GM23338 (cell line): Measurements from ENCODE around the gene CXCL12. TPM values are rescaled to one million over a fixed set of nuclear protein-coding genes. Genes with fewer than 3 reads are reported as not detected.

Experiments used
- ATAC-seq: fragments of 200-7000 bp; cut with Tn5 transposase; 3 replicates; pipeline ENCODE4 v1.9.1; 2020
- DNase-seq: peaks from one replicate; pipeline ENCODE4 v3.0.0-alpha.2; 2015; ENCODE audit warnings: low spot score
- H2AFZ ChIP-seq: fragments of 200-600 bp; sonication (generic); 2 replicates; pipeline ENCODE4 v1.8.0; 2016; ENCODE audit warnings: antibody characterized with exemption, mild to moderate bottlenecking, moderate library complexity
- H3F3A ChIP-seq: fragments of 200-600 bp; sonication (generic); replicated peaks from 2 replicates; pipeline ENCODE4 v1.8.0; 2017; ENCODE audit warnings: antibody characterized with exemption, mixed run types, low read depth
- H3K27ac ChIP-seq: fragments of 200-600 bp; sonication (generic); 2 replicates; pipeline ENCODE4 v1.6.1; 2016; ENCODE audit warnings: low read depth
- H3K27me3 ChIP-seq: fragments of 200-600 bp; sonication (generic); 2 replicates; pipeline ENCODE4 v1.8.0; 2016; ENCODE audit warnings: mild to moderate bottlenecking, mixed run types, moderate library complexity; ENCODE audit not compliant: insufficient read depth
- H3K36me3 ChIP-seq: fragments of 200-600 bp; sonication (generic); 2 replicates; pipeline ENCODE4 v1.8.0; 2016; ENCODE audit warnings: mild to moderate bottlenecking; ENCODE audit not compliant: insufficient read depth
- H3K4me1 ChIP-seq: fragments of 200-600 bp; sonication (generic); 2 replicates; pipeline ENCODE4 v1.8.0; 2016; ENCODE audit warnings: mild to moderate bottlenecking, moderate library complexity; ENCODE audit not compliant: insufficient read depth
- H3K4me2 ChIP-seq: fragments of 200-600 bp; sonication (generic); 2 replicates; pipeline ENCODE4 v1.7.1; 2017; ENCODE audit warnings: mixed run types
- H3K4me3 ChIP-seq: fragments of 200-600 bp; sonication (generic); 2 replicates; pipeline ENCODE4 v1.6.1; 2016; ENCODE audit warnings: mixed run types
- H3K79me2 ChIP-seq: fragments of 200-600 bp; sonication (generic); replicated peaks from 2 replicates; pipeline ENCODE4 v1.8.0; 2017; ENCODE audit warnings: mild to moderate bottlenecking; ENCODE audit not compliant: insufficient read depth
- H3K9me2 ChIP-seq: fragments of 200-600 bp; sonication (generic); 2 replicates; pipeline ENCODE4 v1.8.0; 2017; ENCODE audit not compliant: insufficient read depth
- H4K20me1 ChIP-seq: fragments of 200-600 bp; sonication (generic); replicated peaks from 2 replicates; pipeline ENCODE4 v1.8.0; 2017; ENCODE audit warnings: mild to moderate bottlenecking; ENCODE audit not compliant: insufficient read depth
- H3K27ac Mint-ChIP-seq: 2 replicates; pipeline ENCODE4 v1.8.0; 2020; ENCODE audit warnings: inconsistent platforms, mild to moderate bottlenecking, moderate library complexity, mixed read lengths
- H3K27me3 Mint-ChIP-seq: 3 replicates; pipeline ENCODE4 v1.8.0; 2022; ENCODE audit warnings: low read depth, mild to moderate bottlenecking, moderate library complexity, mixed read lengths, inconsistent platforms; ENCODE audit not compliant: insufficient read depth, poor library complexity
- H3K36me3 Mint-ChIP-seq: 3 replicates; pipeline ENCODE4 v1.8.0; 2021; ENCODE audit warnings: low read depth, mild to moderate bottlenecking, inconsistent platforms, moderate library complexity, mixed read lengths
- H3K4me1 Mint-ChIP-seq: 3 replicates; pipeline ENCODE4 v1.8.0; 2020; ENCODE audit warnings: mild to moderate bottlenecking, inconsistent platforms, mixed read lengths
- H3K4me3 Mint-ChIP-seq: 3 replicates; pipeline ENCODE4 v1.8.0; 2021; ENCODE audit warnings: moderate library complexity, mild to moderate bottlenecking, inconsistent platforms, mixed read lengths
- H3K9me3 Mint-ChIP-seq: 3 replicates; pipeline ENCODE4 v1.8.0; 2020; ENCODE audit warnings: moderate library complexity, mild to moderate bottlenecking, inconsistent platforms, mixed read lengths
- CREB1 ChIP-seq: fragments of 250-450 bp; sonication (Bioruptor Pico); IDR thresholded peaks from 2 replicates; pipeline ENCODE4 v1.5.0; 2020; ENCODE audit warnings: low read depth, mild to moderate bottlenecking, moderate library complexity
- EZH2 ChIP-seq: fragments of 200-600 bp; sonication (generic); IDR thresholded peaks from one replicate; pipeline ENCODE4 v1.8.0; 2017; ENCODE audit warnings: antibody characterized with exemption, mild to moderate bottlenecking, low read depth; ENCODE audit not compliant: unreplicated experiment
- EZH2phosphoT487 ChIP-seq: fragments of 200-600 bp; sonication (generic); IDR thresholded peaks from one replicate; pipeline ENCODE4 v1.8.1; 2018; ENCODE audit warnings: antibody characterized with exemption; ENCODE audit not compliant: unreplicated experiment
- JUNB ChIP-seq: IDR thresholded peaks from one replicate; pipeline ENCODE4 v1.6.1; 2016; ENCODE audit warnings: antibody characterized with exemption; ENCODE audit not compliant: unreplicated experiment
- POLR2AphosphoS5 ChIP-seq: IDR thresholded peaks from 2 replicates; pipeline ENCODE4 v1.6.1; 2016; ENCODE audit warnings: antibody characterized with exemption, low read depth
- ZNF114 ChIP-seq: fragments of 250-450 bp; sonication (Bioruptor Pico); IDR thresholded peaks from 2 replicates; pipeline ENCODE4 v1.5.0; 2020; ENCODE audit warnings: mild to moderate bottlenecking, moderate library complexity
- ZNF331 ChIP-seq: fragments of 250-450 bp; sonication (Bioruptor Pico); IDR thresholded peaks from 2 replicates; pipeline ENCODE4 v1.5.0; 2020; ENCODE audit warnings: low read depth, mild to moderate bottlenecking, moderate library complexity
- polyA plus RNA-seq: library from polyadenylated mRNA; unstranded; fragments of >200 nt; fragmentation: Nextera tagmentation; extraction: Ambion mirVana; gene quantifications from 2 replicates; pipeline ENCODE4 v1.2.1, GENCODE V29; 2016
- total RNA-seq: library from RNA; depleted of rRNA; stranded (reverse); fragments of >200 nt; shearing (Covaris generic); gene quantifications from 2 replicates; pipeline ENCODE4 v1.2.3, GENCODE V29; 2014
- TF ChIP-seq, protein P1 (sequence below): IDR thresholded peaks from one replicate; pipeline ENCODE4 v1.6.1; 2018; ENCODE audit warnings: antibody characterized with exemption; ENCODE audit not compliant: unreplicated experiment
- TF ChIP-seq, protein P2 (sequence below): fragments of 250-450 bp; sonication (Bioruptor Pico); IDR thresholded peaks from 2 replicates; pipeline ENCODE4 v1.5.0; 2020; ENCODE audit warnings: mild to moderate bottlenecking, moderate library complexity
- TF ChIP-seq, protein P3 (sequence below): IDR thresholded peaks from 2 replicates; pipeline ENCODE4 v1.6.1; 2016; ENCODE audit warnings: antibody characterized with exemption

CXCL12 gene
- total and polyA plus RNA-seq, 2 experiments from 2014 or later, result 53.8 to 58.5 TPM

DNA sequence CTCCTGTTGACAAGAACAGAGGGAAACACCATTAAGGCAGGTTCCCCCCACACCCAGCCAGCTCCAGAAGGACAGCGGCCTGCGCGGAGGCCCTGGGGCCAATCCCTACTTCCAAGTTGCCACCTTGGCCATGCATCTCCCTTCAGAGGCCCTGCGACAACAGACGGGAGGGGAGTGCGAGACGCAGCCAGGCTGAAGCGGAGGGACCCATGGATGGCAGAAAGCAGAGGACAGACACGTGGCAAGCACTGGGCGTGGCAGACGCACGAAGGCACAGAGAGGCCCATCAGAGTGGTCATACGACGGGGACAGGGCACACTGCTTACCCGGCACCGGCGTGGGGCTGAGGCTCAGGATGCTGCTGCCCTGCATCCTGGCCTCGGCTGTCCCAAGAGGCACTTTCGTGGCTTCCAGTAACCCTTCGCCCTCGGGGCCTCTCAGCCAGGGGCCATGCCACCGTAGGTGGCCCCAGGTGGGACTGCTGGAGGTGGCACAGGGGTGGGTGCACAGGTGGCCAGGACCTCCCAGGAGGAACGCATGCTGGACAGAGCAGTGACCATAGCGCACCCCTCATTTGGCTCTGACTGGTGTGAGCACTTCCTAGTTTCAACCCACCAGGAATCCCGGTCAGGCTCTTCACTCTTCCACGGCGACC lies 11.4 kb downstream of the CXCL12 start (continued):
- TF ChIP-seq, protein P1, sequence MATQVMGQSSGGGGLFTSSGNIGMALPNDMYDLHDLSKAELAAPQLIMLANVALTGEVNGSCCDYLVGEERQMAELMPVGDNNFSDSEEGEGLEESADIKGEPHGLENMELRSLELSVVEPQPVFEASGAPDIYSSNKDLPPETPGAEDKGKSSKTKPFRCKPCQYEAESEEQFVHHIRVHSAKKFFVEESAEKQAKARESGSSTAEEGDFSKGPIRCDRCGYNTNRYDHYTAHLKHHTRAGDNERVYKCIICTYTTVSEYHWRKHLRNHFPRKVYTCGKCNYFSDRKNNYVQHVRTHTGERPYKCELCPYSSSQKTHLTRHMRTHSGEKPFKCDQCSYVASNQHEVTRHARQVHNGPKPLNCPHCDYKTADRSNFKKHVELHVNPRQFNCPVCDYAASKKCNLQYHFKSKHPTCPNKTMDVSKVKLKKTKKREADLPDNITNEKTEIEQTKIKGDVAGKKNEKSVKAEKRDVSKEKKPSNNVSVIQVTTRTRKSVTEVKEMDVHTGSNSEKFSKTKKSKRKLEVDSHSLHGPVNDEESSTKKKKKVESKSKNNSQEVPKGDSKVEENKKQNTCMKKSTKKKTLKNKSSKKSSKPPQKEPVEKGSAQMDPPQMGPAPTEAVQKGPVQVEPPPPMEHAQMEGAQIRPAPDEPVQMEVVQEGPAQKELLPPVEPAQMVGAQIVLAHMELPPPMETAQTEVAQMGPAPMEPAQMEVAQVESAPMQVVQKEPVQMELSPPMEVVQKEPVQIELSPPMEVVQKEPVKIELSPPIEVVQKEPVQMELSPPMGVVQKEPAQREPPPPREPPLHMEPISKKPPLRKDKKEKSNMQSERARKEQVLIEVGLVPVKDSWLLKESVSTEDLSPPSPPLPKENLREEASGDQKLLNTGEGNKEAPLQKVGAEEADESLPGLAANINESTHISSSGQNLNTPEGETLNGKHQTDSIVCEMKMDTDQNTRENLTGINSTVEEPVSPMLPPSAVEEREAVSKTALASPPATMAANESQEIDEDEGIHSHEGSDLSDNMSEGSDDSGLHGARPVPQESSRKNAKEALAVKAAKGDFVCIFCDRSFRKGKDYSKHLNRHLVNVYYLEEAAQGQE, result no peak
- no peak for TF ChIP-seq CREB1

DNA sequence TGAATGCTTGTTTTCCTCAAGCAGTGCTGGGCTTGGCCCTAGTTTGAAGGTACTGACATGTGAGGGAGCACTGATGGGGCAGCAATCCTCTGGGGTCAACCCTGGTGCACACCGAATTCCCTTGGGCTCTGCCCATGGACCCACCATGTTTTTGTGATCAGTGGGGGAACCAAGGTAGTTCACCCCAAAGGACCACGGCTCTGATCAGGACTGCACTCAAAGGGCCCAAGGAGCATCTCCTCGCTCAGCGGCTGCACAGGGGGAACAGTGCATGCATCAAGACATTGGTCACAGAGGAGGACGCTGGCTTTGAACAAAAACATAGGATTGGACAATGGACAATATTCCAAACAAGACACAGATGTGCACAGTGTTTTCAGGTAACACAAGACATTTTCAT lies 12.7 kb downstream of the CXCL12 start:
- Histone ChIP-seq H3K36me3 (peaks cover 9% of the 10 kb centered on the region), H4K20me1 (no peaks in the 10 kb centered on the region), H3K4me3 (no peak overlapping the region), H2AFZ (no peak overlapping the region), H3K9me2 (no peaks in the 10 kb centered on the region), H3K27ac (peak overlapping the region; percentile 96), H3K27me3 (no peaks in the 10 kb centered on the region), H3K4me2 (peak overlapping the region; percentile 34), H3K4me1 (peaks cover 44% of the 10 kb centered on the region), H3K79me2 (peaks cover 11% of the 10 kb centered on the region; the same call in 1 of the 2 replicates), H3F3A (peaks cover 21% of the 10 kb centered on the region)
- Mint-ChIP-seq H3K4me1 (peaks cover 64% of the 10 kb centered on the region), H3K9me3 (no peaks in the 10 kb centered on the region; the same call in 2 of the 3 replicates), H3K27me3 (peaks cover 23% of the 10 kb centered on the region), H3K4me3 (no peak overlapping the region), H3K36me3 (peaks cover 81% of the 10 kb centered on the region), H3K27ac (0 out of 2 replicates have a peak overlapping the region, but pooled peaks have one; percentile 30)
- ATAC-seq (no peak), DNase-seq (no peak)
- TF ChIP-seq ZNF331 (CRISPR knock-in tag), result no peak
- TF ChIP-seq ZNF114 (CRISPR knock-in tag), result no peak
- no peak for TF ChIP-seq EZH2phosphoT487
- TF ChIP-seq EZH2, result no peak
- no peak for TF ChIP-seq CREB1
- TF ChIP-seq, protein P2, sequence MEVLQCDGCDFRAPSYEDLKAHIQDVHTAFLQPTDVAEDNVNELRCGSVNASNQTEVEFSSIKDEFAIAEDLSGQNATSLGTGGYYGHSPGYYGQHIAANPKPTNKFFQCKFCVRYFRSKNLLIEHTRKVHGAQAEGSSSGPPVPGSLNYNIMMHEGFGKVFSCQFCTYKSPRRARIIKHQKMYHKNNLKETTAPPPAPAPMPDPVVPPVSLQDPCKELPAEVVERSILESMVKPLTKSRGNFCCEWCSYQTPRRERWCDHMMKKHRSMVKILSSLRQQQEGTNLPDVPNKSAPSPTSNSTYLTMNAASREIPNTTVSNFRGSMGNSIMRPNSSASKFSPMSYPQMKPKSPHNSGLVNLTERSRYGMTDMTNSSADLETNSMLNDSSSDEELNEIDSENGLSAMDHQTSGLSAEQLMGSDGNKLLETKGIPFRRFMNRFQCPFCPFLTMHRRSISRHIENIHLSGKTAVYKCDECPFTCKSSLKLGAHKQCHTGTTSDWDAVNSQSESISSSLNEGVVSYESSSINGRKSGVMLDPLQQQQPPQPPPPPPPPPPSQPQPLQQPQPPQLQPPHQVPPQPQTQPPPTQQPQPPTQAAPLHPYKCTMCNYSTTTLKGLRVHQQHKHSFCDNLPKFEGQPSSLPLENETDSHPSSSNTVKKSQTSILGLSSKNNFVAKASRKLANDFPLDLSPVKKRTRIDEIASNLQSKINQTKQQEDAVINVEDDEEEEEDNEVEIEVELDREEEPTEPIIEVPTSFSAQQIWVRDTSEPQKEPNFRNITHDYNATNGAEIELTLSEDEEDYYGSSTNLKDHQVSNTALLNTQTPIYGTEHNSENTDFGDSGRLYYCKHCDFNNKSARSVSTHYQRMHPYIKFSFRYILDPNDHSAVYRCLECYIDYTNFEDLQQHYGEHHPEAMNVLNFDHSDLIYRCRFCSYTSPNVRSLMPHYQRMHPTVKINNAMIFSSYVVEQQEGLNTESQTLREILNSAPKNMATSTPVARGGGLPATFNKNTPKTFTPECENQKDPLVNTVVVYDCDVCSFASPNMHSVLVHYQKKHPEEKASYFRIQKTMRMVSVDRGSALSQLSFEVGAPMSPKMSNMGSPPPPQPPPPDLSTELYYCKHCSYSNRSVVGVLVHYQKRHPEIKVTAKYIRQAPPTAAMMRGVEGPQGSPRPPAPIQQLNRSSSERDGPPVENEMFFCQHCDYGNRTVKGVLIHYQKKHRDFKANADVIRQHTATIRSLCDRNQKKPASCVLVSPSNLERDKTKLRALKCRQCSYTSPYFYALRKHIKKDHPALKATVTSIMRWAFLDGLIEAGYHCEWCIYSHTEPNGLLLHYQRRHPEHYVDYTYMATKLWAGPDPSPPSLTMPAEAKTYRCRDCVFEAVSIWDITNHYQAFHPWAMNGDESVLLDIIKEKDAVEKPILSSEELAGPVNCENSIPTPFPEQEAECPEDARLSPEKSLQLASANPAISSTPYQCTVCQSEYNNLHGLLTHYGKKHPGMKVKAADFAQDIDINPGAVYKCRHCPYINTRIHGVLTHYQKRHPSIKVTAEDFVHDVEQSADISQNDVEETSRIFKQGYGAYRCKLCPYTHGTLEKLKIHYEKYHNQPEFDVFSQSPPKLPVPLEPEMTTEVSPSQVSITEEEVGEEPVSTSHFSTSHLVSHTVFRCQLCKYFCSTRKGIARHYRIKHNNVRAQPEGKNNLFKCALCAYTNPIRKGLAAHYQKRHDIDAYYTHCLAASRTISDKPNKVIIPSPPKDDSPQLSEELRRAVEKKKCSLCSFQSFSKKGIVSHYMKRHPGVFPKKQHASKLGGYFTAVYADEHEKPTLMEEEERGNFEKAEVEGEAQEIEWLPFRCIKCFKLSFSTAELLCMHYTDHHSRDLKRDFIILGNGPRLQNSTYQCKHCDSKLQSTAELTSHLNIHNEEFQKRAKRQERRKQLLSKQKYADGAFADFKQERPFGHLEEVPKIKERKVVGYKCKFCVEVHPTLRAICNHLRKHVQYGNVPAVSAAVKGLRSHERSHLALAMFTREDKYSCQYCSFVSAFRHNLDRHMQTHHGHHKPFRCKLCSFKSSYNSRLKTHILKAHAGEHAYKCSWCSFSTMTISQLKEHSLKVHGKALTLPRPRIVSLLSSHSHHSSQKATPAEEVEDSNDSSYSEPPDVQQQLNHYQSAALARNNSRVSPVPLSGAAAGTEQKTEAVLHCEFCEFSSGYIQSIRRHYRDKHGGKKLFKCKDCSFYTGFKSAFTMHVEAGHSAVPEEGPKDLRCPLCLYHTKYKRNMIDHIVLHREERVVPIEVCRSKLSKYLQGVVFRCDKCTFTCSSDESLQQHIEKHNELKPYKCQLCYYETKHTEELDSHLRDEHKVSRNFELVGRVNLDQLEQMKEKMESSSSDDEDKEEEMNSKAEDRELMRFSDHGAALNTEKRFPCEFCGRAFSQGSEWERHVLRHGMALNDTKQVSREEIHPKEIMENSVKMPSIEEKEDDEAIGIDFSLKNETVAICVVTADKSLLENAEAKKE (CRISPR knock-in tag), result no peak
- no peak for TF ChIP-seq JUNB
- TF ChIP-seq, protein P3, sequence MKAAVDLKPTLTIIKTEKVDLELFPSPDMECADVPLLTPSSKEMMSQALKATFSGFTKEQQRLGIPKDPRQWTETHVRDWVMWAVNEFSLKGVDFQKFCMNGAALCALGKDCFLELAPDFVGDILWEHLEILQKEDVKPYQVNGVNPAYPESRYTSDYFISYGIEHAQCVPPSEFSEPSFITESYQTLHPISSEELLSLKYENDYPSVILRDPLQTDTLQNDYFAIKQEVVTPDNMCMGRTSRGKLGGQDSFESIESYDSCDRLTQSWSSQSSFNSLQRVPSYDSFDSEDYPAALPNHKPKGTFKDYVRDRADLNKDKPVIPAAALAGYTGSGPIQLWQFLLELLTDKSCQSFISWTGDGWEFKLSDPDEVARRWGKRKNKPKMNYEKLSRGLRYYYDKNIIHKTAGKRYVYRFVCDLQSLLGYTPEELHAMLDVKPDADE, result no peak
- TF ChIP-seq POLR2AphosphoS5, result no peak
